ENCODE data around the gene CARD19.
"Not testable (repeated sequence)": the region's sequence is repeated elsewhere in the genome, so short reads cannot be mapped to it uniquely, and the experiment has no call there.

Gene CARD19

GRCh38 chr9:93097511-93098201, 1.6 kb downstream of the CARD19 start:
- Histone ChIP-seq H3K9me3 (ENCODE audit: control insufficient read depth, insufficient read depth, low read length) (peaks cover 2% of the 10 kb centered on the region; the same call in 1 of the 2 replicates), H3K9ac (ENCODE audit: low read depth, low read length) (no peak overlapping the region), H3K36me3 (ENCODE audit: insufficient read depth, low read length) (no peaks in the 10 kb centered on the region), H3K4me1 (ENCODE audit: insufficient read depth, low read length) (peaks cover 7% of the 10 kb centered on the region; the same call in 1 of the 2 replicates)

GRCh38 chr9:93098236-93098946, 2.4 kb downstream of the CARD19 start:
- no peak overlapping the region for H3K9ac ChIP-seq (ENCODE audit: low read depth, low read length)
- H3K4me1 ChIP-seq (ENCODE audit: insufficient read depth, low read length) = peaks cover 7% of the 10 kb centered on the region; the same call in 1 of the 2 replicates
- no peaks in the 10 kb centered on the region; the same call in 1 of the 2 replicates for H3K36me3 ChIP-seq (ENCODE audit: insufficient read depth, low read length)
- peaks cover 2% of the 10 kb centered on the region; the same call in 1 of the 2 replicates for H3K9me3 ChIP-seq (ENCODE audit: control insufficient read depth, insufficient read depth, low read length)

- Histone ChIP-seq H3K36me3 (ENCODE audit: insufficient read depth, low read length) (no peaks in the 10 kb centered on the region; the same call in 1 of the 2 replicates), H3K9ac (ENCODE audit: low read depth, low read length) (no peak overlapping the region), H3K4me1 (ENCODE audit: insufficient read depth, low read length) (peaks cover 4% of the 10 kb centered on the region; the same call in 1 of the 2 replicates), H3K9me3 (ENCODE audit: control insufficient read depth, insufficient read depth, low read length) (peaks cover 2% of the 10 kb centered on the region; the same call in 1 of the 2 replicates)
Measured at GRCh38 chr9:93099551-93100275, 3.7 kb downstream of the CARD19 start.

- H3K9me3 ChIP-seq (ENCODE audit: control insufficient read depth, insufficient read depth, low read length) = peaks cover 2% of the 10 kb centered on the region; the same call in 1 of the 2 replicates
- no peak overlapping the region for H3K9ac ChIP-seq (ENCODE audit: low read depth, low read length)
- no peaks in the 10 kb centered on the region; the same call in 1 of the 2 replicates for H3K4me1 ChIP-seq (ENCODE audit: insufficient read depth, low read length)
- no peaks in the 10 kb centered on the region; the same call in 1 of the 2 replicates for H3K36me3 ChIP-seq (ENCODE audit: insufficient read depth, low read length)
Measured at GRCh38 chr9:93100276-93100636, 4.2 kb downstream of the CARD19 start.

GRCh38 chr9:93101086-93101485, 5.1 kb downstream of the CARD19 start:
- not testable (repeated sequence) for H3K9ac ChIP-seq (ENCODE audit: low read depth, low read length); H3K4me1 ChIP-seq (ENCODE audit: insufficient read depth, low read length); H3K9me3 ChIP-seq (ENCODE audit: control insufficient read depth, insufficient read depth, low read length); H3K36me3 ChIP-seq (ENCODE audit: insufficient read depth, low read length)

- Histone ChIP-seq H3K9me3 (ENCODE audit: control insufficient read depth, insufficient read depth, low read length) (peaks cover 2% of the 10 kb centered on the region; the same call in 1 of the 2 replicates), H3K9ac (ENCODE audit: low read depth, low read length) (no peak overlapping the region), H3K36me3 (ENCODE audit: insufficient read depth, low read length) (no peaks in the 10 kb centered on the region; the same call in 1 of the 2 replicates), H3K4me1 (ENCODE audit: insufficient read depth, low read length) (no peaks in the 10 kb centered on the region)
Measured at GRCh38 chr9:93105620-93106019, 9.6 kb downstream of the CARD19 start.

GRCh38 chr9:93107151-93107824, 11.3 kb downstream of the CARD19 start:
- Histone ChIP-seq H3K9ac (ENCODE audit: low read depth, low read length) (no peak overlapping the region), H3K36me3 (ENCODE audit: insufficient read depth, low read length) (no peaks in the 10 kb centered on the region; the same call in 1 of the 2 replicates), H3K9me3 (ENCODE audit: control insufficient read depth, insufficient read depth, low read length) (0 out of 2 replicates have a peak, but pooled peaks cover under 1% of the 10 kb centered on the region), H3K4me1 (ENCODE audit: insufficient read depth, low read length) (no peaks in the 10 kb centered on the region)

GRCh38 chr9:93107825-93108161, 11.8 kb downstream of the CARD19 start:
- Histone ChIP-seq H3K4me1 (ENCODE audit: insufficient read depth, low read length) (no peaks in the 10 kb centered on the region), H3K9ac (ENCODE audit: low read depth, low read length) (no peak overlapping the region), H3K9me3 (ENCODE audit: control insufficient read depth, insufficient read depth, low read length) (no peaks in the 10 kb centered on the region), H3K36me3 (ENCODE audit: insufficient read depth, low read length) (no peaks in the 10 kb centered on the region; the same call in 1 of the 2 replicates)

- Histone ChIP-seq H3K36me3 (ENCODE audit: insufficient read depth, low read length) (no peaks in the 10 kb centered on the region; the same call in 1 of the 2 replicates), H3K9ac (ENCODE audit: low read depth, low read length) (no peak overlapping the region), H3K4me1 (ENCODE audit: insufficient read depth, low read length) (no peaks in the 10 kb centered on the region)
Measured at GRCh38 chr9:93108291-93109041, 12.4 kb downstream of the CARD19 start.

GRCh38 chr9:93110311-93110855, 14.4 kb downstream of the CARD19 start:
- Histone ChIP-seq H3K9me3 (ENCODE audit: control insufficient read depth, insufficient read depth, low read length) (no peaks in the 10 kb centered on the region), H3K4me1 (ENCODE audit: insufficient read depth, low read length) (no peaks in the 10 kb centered on the region), H3K9ac (ENCODE audit: low read depth, low read length) (no peak overlapping the region), H3K36me3 (ENCODE audit: insufficient read depth, low read length) (no peaks in the 10 kb centered on the region)

More at GRCh38 chr9:93108291-93109041, 12.4 kb downstream of the CARD19 start:
- H3K9me3 ChIP-seq (ENCODE audit: control insufficient read depth, insufficient read depth, low read length) = no peaks in the 10 kb centered on the region

GRCh38 chr9:93111001-93111370, 15.0 kb downstream of the CARD19 start:
- no peaks in the 10 kb centered on the region for H3K36me3 ChIP-seq (ENCODE audit: insufficient read depth, low read length)
- H3K4me1 ChIP-seq (ENCODE audit: insufficient read depth, low read length) = peaks cover under 1% of the 10 kb centered on the region; the same call in 1 of the 2 replicates
- no peak overlapping the region for H3K9ac ChIP-seq (ENCODE audit: low read depth, low read length)
- H3K9me3 ChIP-seq (ENCODE audit: control insufficient read depth, insufficient read depth, low read length) = no peaks in the 10 kb centered on the region

GRCh38 chr9:93111371-93112115, 15.5 kb downstream of the CARD19 start:
- H3K9ac ChIP-seq (ENCODE audit: low read depth, low read length) = no peak overlapping the region

More at GRCh38 chr9:93111371-93112115, 15.5 kb downstream of the CARD19 start:
- no peaks in the 10 kb centered on the region for H3K36me3 ChIP-seq (ENCODE audit: insufficient read depth, low read length)
- H3K9me3 ChIP-seq (ENCODE audit: control insufficient read depth, insufficient read depth, low read length) = no peaks in the 10 kb centered on the region
- peaks cover 6% of the 10 kb centered on the region; the same call in 1 of the 2 replicates for H3K4me1 ChIP-seq (ENCODE audit: insufficient read depth, low read length)
